Loucy (cell line): ENCODE results near the gene CD68.

Experiments
- EZH2phosphoT487 ChIP-seq: fragments of 200-600 bp; IDR thresholded peaks from 2 replicates; pipeline ENCODE4 v1.6.1; 2018; ENCODE audit warnings: antibody characterized with exemption, mild to moderate bottlenecking, moderate library complexity, borderline replicate concordance
- TF ChIP-seq, protein P1 (sequence below): fragments of 200-600 bp; sonication (generic); conservative IDR thresholded peaks from 2 replicates; pipeline ENCODE4 v1.5.1; 2014; ENCODE audit warnings: mild to moderate bottlenecking, antibody characterized with exemption, low read length

GRCh38 chr17:7555320-7555948 lies 24.0 kb upstream of the CD68 start:
- TF ChIP-seq, protein P1, sequence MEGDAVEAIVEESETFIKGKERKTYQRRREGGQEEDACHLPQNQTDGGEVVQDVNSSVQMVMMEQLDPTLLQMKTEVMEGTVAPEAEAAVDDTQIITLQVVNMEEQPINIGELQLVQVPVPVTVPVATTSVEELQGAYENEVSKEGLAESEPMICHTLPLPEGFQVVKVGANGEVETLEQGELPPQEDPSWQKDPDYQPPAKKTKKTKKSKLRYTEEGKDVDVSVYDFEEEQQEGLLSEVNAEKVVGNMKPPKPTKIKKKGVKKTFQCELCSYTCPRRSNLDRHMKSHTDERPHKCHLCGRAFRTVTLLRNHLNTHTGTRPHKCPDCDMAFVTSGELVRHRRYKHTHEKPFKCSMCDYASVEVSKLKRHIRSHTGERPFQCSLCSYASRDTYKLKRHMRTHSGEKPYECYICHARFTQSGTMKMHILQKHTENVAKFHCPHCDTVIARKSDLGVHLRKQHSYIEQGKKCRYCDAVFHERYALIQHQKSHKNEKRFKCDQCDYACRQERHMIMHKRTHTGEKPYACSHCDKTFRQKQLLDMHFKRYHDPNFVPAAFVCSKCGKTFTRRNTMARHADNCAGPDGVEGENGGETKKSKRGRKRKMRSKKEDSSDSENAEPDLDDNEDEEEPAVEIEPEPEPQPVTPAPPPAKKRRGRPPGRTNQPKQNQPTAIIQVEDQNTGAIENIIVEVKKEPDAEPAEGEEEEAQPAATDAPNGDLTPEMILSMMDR, result no peak
- TF ChIP-seq EZH2phosphoT487, result no peak
